Activated CD4-positive, CD25-positive, alpha-beta regulatory T cell treated with anti-CD3 and anti-CD28 coated beads, Interleukin-2, amount 50 U/mL, for 72 hours (primary cell): ENCODE measurements around the gene CYBB.
"Not testable (repeated sequence)": the region's sequence is repeated elsewhere in the genome, so short reads cannot be mapped to it uniquely, and the experiment has no call there.

Experiments used
- DNase-seq: peaks from one replicate; pipeline ENCODE4 v3.0.0; 2021

CYBB gene

DNA sequence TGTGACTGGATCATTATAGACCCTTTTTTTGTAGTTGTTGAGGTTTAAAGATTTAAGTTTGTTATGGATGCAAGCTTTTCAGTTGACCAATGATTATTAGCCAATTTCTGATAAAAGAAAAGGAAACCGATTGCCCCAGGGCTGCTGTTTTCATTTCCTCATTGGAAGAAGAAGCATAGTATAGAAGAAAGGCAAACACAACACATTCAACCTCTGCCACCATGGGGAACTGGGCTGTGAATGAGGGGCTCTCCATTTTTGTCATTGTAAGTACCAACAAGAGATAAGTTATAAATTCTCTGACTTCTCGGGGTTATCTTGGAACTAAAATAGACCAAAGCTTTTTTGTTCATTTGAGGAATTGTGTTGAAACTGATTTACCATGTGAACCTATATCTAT lies at the start of gene CYBB:
Gene CYBB (plus strand): TSS at position 203 of the 400 bp plus-strand sequence. CDS start 19 bp downstream, at position 222.
- no peak for DNase-seq

DNA sequence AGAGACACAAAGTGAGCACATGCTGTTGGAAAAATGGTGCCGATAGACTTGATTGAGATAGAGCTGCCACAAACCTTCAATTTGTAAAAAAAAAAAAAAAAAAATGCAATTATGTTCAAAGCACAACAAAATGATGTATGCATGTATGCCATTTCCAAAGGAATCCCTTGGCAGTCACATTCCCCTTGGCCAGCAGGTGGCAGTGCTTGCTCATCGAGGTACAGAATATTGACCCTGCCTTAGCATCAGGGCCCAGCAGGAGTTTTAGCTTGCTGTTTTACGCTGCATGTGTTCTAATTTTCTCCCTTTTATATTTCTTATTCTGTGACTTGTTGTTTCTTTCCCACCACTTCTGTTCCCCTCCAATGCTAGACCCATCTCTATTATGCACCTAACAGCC lies 34.5 kb upstream of the CYBB start:
- DNase-seq, result peak; percentile 73

DNA sequence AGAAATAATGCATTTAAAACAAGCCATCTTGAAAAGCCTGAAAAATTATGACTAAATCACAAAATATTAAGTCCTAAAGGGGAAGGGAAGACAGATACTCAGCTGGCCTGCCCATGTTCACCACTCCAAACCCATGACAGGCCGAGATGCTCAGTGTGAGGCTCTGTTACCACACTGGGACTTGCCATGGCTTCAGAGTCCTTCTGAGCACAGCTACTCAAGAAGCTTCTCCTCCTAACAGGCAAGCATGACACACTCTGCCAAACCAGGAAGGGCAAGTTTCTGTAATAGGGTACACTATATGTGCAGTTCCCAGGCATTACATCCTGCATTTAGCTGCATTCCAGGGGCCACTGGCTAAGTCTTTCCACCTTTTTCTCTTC lies 34.0 kb upstream of the CYBB start:
- DNase-seq, result no peak

DNA sequence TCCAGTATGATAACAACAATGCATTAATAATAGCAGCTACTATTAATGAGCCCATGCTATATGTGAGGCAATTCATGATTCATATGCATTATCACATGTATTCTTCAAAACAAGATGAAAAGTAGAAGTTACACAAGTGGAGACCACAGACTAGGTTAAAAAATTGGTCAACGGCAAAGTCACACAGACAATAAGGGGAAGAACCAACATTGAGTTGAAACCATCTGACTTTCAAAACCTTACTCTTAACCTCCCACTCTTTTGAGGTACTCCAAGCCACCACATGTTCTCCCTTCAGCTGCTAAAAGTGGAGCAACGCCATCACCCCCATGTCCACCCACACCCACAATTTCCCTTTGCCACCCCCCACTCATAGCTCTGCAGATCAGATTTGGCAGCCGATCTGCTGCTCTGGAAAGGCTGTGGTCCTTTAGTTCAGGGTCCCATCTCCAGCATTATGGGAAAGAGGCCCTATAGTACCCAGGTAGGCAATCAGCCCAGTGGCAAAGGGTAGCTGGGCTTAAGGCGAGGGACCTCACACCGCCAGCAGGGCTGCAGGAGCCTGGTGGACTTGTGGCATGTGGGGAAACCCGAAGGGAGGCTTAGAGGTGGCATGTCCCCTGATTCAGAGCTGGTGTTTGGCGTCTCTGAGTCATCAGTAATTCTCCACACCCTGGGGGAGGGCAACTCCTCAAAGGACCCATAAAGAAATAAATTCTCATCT lies 33.5 kb upstream of the CYBB start:
- DNase-seq, result no peak

DNA sequence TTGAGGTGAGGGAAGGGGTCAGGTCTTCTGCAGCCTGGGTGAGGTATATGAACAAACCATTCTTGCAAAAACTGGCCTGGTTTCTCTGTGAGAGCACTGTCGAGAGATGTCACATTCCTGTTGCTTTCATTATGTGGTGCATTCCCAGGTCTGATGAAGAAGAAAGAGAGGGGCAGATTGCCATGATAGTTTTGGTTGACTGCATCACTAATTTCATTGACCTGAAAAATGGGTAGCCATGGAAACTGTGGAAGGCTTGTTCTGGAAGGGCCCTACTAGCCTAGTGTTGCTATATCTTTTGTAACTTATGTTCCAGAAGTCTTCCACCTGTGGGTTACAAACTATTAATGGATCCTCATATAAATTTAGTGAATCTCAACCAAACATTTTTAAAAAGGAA lies 32.9 kb upstream of the CYBB start:
- DNase-seq, result no peak

DNA sequence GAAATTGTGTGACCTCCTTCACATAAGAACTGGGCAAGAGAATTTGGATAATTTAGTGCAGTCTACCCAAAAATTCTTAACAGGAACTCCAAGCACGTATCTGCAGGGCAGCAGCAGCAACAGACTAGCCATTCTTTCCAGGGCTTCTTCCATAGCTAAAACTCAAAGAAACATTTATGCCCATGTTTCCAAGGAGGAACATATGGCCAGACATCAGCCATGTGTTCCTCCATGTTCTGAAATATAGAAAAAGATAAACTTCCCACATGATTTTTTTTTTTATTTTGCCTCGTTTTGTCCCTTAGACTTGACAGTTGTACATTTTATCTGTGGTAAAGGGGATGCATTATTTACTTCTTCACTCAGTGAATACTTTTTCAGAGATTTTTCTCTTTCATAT lies 27.6 kb upstream of the CYBB start:
- DNase-seq, result no peak

DNA sequence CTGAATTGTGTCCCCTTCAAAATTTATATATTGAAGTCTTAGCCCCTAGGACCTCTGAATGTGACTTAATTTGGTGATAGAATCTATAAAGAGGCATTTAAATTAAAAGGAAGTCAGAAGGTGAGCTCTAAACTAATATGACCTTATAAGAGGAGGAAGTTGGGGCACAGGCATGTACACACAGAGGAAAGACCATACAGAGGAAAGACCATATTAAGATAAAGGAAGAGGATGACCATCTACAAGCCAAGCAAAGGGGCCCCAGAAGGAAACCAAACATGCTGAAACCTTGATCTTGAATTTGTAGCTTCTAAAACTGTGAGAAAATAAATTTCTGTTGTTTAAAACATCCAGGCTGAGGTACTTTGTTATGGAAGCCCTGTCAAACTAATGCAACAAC lies 26.9 kb upstream of the CYBB start:
- no peak for DNase-seq

DNA sequence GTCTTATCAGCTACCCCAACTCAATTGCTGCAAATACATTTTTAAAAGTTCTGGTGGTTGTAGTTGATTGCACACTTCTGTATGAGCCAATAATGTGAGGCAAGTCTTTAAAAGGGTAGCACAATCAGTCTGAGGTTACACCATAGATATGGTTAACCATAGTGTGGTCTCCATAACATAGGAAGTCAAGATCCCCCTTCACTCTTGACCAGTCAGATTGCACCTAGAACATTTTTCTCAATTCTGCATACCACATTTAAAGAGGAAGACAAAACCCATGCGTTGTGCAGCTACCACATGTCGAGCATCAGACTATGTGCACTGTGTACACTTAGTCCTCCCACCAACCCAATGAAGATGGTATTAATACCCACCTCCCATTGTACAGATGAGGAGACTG lies 26.5 kb upstream of the CYBB start:
- DNase-seq, result no peak

DNA sequence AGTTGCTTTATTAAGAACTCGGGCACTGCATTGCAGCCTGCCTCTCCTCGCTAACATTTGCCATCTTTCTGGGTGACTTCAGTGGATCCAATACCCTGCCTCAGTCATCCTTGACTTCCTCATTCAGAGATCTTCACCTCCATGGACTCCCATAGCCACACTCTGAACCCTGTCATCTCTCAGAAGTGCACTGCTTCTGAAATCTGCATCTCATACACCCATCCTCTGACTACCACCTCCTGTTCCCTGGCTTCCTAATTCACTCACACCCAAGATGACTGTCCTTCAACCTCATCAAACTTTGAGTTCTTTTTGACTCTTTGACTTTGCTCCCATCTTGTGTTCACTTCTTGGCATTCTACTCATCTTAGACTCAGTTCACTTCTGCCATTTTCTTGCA lies 25.3 kb upstream of the CYBB start:
- no peak for DNase-seq

DNA sequence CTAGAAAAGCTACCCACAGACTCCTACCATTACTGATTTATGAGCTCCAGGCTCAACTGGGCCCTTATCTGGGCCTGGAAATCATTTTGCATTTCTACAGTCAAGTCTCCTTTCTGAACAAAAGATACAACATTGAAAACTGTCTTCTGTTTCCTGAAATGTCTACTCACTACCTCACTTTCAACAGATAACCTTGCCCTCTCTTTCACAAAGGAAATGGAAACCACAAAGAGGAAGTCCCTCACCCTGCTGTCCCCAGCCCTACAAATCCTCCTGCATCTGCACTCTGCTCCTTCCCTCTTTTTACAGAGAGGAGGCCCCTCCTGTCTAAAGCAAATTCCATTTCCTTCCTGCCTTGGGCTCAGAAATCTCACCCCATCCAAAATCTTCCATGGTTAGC lies 24.8 kb upstream of the CYBB start:
- DNase-seq, result no peak

DNA sequence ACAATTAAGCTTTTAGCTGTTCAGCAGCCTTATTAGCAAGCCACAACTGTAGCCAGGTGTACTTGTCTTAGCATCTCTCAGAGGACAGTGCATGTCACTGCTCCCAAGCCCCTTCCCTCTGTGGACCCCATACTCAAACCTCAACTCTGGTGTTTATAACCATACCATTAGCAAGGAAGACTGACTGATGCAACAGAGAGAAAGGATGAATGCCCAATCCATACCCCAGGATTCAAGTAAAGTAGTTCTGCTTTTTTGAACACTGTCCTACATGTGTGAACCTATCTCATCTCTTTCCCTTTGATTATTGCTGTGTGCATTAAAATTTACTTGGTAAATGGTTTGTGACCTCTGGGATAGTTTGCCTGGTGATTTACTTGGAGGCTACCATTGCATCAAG lies 22.8 kb upstream of the CYBB start:
- DNase-seq, result no peak

DNA sequence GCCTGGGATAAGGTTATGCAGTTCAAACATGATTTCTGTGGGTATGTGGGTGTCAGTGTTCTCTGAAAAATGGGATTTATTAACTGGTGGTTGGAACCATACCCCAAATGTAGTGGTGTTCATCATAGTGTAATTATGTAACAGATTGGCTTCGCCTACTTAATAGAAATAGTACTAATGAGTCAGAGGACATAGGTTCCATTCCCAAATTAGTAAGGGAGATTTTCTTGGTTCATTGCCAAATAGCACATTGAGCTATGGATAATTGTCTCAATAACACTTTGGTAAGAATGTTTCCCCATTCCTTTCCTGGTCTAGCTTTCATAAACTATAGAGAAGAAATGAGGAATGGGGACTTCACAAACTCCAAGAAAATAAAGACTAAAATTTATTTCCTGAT lies 20.5 kb upstream of the CYBB start:
- no peak for DNase-seq

DNA sequence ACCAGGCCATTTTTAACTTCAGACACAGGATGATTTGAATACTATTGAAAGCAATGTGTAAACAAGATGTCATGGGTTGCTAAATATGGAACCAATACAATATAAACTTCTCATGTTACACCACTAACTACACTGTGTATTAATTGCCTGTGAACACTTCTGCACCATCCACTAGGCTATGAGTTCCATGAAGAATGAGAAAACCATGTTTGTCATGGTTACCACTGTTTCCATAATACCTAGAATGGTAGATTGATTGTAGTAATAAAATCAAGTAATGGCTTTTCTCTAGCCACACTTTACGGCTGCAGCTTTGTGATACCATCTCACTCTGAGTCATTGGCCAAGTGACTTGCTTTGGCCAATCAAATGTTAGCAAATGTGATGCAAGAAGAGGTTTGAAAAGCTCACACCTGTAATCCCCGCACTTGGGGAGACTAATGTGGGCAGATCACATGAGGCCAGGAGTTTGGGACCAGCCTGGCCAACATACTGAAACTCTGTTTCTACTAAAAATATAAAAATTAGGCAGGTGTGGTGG lies 19.9 kb upstream of the CYBB start:
- DNase-seq, result no peak

DNA sequence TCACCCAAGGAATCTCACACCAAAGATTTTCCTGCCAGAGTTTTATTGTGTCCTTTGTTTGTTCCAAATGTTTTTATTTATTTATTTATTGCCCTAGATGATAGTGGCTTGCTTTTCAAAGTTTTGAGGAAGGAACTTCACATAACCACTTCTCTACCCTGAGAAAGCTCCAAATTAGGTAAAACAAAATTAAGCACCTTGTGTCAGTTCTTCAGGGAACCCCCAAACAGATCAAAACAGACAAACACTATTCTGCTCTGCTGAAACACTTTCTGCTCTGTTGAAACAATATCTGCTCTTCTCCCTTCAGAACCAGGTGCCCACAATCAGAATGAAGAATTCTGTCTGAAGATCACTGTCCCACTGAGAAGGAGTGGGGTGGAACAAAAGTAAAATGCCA lies 16.5 kb upstream of the CYBB start:
- no peak for DNase-seq

DNA sequence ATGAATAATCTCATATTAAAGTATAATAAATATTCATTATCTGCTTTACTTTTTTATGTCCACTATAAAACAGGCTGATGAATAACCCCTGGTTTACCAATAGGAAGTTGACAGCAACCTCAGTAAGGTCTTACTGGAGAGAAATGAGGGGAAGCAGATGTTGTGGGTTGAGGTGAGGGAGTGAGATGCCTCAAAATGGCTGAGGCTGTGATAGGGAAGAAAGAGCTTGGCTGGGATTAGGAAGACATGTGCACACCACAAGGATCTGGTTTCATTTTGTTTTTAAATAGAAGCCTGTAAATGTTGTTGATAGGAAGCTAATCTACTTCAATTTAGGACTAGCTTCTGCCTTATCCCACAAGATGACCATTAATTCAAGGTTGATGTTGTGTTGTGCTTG lies 14.4 kb upstream of the CYBB start:
- DNase-seq, result no peak

DNA sequence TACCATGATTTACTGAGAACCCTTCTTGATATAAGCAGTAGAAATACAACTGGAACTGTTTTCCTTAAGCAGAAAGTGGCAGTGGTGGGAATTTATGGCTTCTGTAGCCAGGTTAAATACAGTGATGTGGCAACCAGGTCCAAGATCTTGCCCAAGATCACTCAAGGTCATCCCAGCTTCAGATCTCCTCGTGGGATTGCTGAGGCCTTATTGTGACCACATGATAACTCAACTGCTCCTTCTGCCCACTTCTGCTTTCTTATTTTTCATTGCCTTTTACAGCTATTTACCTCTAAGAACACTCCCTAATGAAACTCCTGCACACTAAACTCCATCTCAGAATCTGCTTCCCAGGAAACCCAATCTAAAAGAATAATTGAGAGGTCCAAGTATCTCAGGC lies 12.4 kb upstream of the CYBB start:
- DNase-seq, result no peak

DNA sequence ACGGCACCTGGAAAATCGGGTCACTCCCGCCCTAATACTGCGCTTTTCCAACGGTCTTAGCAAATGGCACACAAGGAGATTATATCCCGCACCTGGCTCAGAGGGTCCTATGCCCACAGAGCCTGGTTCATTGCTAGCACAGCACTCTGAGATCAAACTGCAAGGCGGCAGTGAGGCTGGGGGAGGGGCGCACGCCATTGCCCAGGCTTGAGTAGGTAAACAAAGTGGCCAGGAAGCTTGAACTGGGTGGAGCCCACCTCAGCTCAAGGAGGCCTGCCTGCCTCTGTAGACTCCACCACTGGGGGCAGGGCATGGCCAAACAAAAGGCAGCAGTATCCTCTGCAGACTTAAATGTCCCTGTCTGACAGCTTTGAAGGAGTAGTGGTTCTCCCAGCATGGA lies 11.0 kb upstream of the CYBB start:
- not testable (repeated sequence) for DNase-seq

DNA sequence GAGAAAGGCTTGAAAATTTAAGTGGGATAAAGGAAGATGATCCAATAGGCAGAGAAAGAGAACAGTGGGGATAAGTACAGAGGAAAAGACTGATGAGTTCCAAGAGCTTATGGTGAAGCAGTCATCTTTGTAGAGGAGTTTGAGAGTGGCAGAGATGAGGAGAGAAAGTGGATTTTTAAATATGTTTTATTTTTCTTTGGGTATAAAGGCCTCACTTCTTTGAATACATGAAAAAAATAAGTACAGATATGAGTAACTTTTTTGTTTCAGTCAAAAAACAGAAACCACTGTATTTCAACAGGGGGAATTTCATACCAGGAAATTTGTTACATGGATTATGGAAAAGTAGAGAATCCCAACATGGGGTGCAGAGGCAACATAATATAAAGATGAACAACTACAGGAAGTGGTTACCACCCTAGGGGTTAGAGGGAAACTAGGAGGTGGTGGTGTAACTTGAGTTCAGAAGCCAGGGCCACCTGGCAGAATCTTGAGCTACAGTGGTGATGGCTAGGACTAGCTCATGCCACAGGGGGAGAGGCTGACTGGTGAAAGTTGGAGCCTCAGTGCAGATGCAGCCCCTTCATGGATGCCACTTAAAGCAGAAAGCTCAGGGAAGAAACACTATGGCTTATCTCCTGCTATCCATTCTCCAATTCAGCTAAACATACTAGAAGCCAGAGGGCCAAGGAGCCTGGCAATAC lies 3.4 kb upstream of the CYBB start:
- DNase-seq, result no peak

DNA sequence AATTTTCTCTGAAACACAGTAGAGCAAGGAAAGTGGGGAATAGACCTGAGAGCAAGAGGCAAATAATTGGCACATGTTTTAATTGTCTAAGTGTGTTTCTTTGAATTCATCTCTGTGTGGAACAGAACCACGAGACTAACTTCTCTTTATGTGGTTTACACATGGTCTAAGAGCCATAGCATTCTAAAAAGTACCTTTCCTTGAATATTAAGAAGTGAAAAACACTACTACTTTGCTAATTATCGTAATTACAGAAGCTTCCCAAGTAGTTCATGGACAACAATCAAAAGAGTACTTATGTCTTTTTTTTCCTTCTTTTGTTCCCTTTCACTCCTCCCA lies 2.9 kb upstream of the CYBB start:
- DNase-seq, result no peak

DNA sequence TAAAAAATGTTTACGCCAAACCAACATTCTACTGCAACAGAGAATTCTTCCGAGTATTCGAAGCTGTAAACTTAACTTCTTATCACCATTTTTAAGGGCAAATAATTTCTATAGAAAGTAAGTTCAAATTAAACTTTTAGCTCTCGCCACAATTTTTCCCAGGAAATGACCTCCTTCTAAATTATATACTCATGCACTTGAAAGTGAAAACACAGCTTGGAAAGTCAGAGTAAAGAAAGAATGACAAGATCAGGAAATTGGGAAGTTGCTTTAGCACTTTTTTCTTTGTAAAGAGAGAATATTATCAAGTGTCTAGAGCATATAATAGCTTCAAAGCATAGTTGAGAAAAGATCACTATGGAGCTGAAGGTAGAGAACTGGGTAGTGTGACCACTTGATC lies 1.2 kb downstream of the CYBB start:
- DNase-seq, result no peak

DNA sequence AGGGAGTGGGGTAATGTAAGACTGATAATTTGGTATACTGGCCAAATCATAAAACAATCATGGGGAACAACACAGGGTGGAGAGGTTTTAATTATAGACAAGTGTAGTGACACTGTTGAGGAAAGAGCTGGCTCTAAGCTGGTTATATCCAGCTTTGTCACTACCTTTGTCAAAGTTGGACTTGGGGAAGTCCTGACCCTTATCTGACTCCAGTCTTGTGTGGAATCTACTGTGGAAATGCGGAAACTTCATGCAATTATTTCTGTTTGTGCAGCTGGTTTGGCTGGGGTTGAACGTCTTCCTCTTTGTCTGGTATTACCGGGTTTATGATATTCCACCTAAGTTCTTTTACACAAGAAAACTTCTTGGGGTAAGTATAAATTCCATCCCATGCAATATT lies 2.0 kb downstream of the CYBB start:
- no peak for DNase-seq

DNA sequence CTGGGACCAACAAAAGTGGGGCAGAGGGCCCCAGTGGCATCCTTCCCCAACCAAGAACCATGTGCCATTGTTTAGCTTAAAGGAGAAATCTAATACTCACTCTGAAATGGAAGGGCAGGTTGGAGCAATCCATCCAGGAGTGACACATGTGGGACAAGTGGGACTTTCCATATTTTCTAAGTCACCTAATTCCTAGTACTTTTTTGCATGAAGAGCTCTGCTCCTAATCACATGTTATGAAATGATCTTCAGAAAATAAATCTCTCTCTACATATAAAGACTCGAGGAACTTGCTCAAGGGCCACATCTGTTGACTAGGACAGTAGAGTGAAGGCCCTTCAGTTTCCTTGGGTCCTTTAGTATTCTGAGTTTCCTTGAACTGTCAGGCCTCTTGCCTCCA lies 2.5 kb downstream of the CYBB start:
- no peak for DNase-seq

DNA sequence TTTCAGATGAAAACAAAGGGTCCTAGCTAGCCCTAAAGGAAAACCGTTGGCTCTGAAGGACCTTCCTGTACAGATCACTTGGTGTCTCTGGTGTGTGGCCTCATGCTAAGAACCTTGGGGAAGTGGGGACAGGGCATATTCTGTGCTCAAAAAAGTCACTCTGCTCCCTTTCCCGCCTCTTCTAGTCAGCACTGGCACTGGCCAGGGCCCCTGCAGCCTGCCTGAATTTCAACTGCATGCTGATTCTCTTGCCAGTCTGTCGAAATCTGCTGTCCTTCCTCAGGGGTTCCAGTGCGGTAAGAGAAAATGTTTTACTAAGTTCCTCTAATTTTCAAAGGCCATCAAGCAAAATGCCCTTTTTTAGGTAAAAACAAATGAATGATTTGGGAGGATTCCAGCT lies 3.4 kb downstream of the CYBB start:
- no peak for DNase-seq

DNA sequence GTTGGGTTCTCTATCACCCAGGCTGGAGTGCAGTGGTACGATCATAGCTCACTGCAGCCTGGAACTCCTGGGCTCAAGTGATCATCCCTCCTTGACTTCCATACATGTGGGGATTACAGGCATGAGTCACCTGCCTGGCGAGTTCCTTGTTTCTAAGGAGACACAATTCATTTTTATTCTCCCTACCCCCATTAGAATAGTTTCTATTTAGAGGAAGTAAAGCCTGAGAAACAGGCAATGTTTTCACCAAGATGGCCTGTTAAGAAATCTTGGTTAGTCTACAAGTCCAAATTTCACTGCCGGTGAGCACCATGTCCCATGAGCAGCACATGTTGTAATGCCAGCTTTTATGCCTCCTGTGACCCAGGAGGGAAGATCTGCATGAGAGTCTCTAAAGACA lies 5.7 kb downstream of the CYBB start:
- DNase-seq, result no peak
